ENCODE measurements around the gene UFD1.

Gene UFD1

DNA sequence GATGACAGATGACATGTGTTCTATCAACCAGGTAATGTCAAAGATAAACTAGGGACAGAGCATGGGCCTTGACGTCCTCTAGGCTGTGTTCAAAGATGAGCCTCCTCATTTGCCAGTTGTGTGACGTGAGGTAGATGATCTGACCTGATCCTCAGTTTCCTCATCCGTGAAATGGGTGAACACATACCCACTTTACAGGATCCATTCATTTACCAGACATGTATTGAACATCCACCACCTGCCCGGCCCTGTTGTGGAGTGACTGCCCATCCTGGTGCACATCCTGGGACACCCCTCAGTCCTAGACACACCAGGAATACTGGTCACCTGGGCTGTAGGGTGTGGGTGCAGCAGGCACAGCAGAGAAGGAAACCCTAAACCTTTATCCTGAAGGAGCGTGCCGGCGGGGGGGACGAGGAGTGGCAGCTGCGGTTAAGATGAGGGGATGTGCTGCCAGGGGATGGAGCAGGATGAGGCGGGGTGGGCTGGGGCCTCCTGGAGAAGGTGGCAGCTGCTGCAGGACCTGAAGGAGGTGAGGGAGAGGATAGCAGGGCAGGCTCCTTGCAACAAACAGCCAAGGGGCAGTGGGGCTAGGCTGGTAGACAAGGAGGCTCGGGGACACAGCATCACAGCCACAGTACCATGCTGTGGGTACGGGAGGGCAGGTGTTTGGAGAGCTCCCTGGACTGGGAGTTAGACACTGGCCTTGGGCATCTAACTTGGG is 36.8 kb upstream of the UFD1 start:
- no peak for DNase-seq

- no peak for DNase-seq
Measured at GRCh38 chr22:19514831-19515565, 36.0 kb upstream of the UFD1 start.

GRCh38 chr22:19513823-19514222 is 34.8 kb upstream of the UFD1 start:
- no peak for DNase-seq

DNA sequence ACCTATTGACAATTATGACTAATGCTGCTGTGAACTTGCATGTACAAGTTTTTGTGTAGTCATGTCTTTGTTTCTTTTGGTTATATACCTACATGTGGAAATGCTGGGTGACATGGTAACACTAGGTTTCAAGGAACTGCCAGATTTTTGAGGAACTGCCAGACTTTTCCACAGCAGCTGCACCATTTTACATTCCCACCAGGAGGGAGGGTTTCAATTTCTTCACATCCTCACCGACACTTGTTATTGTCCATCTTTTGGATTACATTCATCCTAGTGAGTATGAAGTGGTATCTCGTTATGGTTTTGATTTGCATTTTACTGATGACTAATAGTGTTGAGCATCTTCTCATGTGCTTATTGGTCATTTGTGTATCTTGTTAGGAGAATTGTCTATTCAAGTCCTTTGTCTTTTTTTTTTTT is 31.9 kb upstream of the UFD1 start:
- no peak for DNase-seq

GRCh38 chr22:19509923-19510322 is 30.9 kb upstream of the UFD1 start:
- DNase-seq, result no peak

- DNase-seq, result no peak
Measured at GRCh38 chr22:19509191-19509590, 30.2 kb upstream of the UFD1 start.

DNA sequence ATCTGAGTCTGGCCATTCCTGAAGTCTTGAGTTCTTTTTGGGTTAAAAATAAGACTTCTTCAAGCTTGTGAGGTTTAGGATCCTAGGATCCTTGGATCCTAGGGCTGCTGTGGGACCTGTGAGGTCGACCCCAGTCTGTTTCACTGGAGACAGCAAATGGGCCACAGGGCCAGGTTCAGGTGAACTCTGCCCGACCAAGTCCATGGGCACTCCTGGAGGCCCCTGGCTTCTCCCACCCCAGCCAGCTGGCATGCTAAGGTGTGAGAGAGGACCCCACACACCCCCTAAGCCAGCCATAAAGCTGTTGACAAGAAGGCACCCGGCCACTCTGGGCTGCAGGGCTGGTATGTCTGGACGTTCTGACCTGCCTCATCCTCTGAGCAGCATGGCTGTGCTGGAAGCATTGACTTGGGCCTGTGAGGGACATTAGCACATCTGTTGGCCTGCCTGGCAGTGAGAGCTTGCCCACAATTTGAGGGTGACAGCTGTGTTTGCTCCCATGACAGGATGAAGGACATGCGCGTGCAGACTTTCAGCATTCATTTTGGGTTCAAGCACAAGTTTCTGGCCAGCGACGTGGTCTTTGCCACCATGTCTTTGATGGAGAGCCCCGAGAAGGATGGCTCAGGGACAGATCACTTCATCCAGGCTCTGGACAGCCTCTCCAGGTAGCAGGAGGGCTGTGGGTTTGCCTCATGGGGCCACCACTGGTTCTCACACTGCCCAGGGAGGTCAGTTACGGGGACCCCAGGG is 29.2 kb upstream of the UFD1 start:
- DNase-seq, result no peak

- no peak for DNase-seq
Measured at GRCh38 chr22:19507534-19507861, 28.5 kb upstream of the UFD1 start.

DNA sequence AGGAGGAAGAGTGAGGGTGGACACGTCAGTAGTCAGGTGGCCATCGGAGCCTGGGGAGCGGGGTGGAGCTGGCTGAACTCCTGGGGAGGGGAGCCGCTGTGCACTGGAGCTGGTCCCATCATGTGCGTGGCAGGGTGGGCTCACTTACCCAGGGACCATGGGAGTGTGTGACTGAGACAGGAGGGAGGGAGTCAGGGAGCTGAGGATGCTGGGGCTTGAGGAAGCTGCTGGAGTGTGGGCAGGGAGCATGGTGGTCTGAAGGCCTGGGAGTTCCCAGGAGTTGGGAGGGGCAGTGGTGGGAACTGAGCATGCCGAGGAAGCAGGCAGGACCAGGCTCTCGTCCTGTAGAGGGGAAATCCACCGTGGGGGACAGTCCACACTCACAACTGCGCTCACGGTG is 27.2 kb upstream of the UFD1 start:
- DNase-seq, result no peak

DNA sequence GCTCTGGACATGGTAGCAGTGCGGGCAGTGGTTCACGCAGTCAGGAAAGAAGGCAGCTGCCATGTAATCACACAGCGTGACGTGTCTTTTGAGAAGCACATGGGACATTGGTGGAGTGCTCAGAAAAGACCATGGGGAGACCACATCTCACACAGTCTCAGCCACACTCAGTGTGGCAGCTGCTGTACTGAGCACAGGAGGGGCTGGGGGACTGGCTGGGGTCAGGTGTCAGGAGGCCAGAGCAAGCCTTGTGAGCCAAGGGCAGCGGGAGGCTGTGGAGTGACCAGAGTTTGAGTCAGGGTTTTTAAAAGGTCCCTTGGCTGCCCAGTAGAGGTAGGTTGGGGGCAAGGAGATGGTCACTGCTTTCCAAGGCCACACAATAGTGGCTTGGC is 26.7 kb upstream of the UFD1 start:
- no peak for DNase-seq

DNA sequence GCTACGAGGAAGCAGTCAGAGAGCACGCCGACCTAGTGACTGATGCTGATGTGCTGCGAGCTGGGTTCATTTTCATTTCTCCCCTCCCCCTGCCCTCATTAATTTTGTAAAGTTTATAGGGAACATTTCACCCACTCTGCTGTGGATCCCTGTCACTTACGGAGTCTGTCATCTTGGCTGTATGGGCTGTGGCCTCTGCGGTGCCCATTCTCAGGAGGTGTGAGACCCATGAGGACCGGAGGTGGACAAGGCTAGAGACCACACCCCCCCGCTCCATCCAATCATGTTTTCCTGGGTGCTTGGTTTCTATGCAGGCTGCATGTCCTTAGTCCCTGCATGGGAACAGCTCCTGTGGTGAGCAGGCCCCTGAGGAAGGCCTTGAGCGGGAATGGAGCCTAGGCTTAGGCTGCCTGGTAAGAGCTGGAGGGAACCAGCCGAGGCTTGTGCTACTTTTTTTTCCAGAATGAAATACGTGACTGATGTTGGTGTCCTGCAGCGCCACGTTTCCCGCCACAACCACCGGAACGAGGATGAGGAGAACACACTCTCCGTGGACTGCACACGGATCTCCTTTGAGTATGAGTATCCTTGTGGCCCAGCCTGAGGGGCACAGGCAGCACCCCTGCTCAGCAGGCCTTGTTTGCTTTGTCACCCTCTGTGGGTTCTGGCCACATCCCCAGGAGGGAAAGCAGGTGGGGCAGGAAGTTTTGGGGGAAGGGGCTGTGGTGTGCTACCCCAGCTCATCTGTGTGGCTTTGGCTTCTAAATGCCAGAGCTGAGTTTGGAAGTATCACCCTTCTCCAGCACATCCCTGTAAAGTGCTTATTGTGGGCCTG is 26.1 kb upstream of the UFD1 start:
- DNase-seq, result peak; percentile 24

- DNase-seq, result no peak
Measured at GRCh38 chr22:19503869-19504268, 24.9 kb upstream of the UFD1 start.

GRCh38 chr22:19503367-19503766 is 24.4 kb upstream of the UFD1 start:
- no peak for DNase-seq

DNA sequence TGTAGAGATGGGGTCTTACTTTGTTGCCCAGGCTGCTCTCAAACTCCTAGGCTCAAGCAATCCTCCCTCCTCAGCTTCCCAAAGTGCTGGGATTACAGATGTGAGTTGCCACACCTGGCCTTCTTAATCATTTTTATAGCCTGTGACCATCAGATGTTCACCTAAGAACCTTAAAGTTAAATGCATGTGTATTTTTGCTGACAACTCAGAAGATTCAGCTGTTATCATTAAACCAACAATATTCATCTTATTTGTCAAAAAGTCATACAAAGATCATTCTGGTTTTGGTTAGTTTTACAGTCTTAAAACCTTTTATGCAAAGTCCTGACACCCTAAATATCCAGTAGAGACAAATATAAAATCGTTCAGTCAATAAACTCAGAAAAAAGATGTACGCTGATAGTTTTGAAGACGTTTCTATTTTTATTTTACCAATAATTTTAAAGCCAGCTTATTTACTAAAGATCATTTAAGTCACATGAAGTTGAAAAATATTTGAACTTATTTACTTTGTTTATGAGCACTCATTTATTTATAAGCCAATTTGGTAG is 23.0 kb upstream of the UFD1 start:
- no peak for DNase-seq

DNA sequence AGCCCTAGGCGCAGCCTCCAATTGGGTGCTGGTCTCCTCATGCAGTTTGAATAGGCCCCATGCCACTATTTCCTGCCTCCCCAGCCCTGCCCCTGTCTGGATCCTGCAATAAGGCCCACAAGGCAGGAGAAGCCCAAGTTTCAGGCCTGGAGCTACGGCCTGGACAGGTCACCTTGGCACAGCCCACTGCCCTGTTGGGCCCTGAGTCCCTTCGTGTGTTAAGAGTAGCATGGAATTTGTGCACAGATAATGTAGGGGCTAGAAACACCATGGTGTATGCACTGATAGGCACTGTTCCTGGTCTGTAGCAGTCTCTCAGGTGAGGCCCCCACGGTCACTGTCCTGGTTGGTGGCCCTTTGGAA is 20.9 kb upstream of the UFD1 start:
- DNase-seq, result no peak

- DNase-seq, result no peak
Measured at GRCh38 chr22:19499236-19499879, 20.4 kb upstream of the UFD1 start.

GRCh38 chr22:19498866-19499190 is 19.8 kb upstream of the UFD1 start:
- DNase-seq, result no peak

- no peak for DNase-seq
Measured at GRCh38 chr22:19498154-19498865, 19.3 kb upstream of the UFD1 start.

GRCh38 chr22:19497245-19497644 is 18.3 kb upstream of the UFD1 start:
- DNase-seq, result no peak

- DNase-seq, result no peak
Measured at GRCh38 chr22:19496324-19496630, 17.3 kb upstream of the UFD1 start.

DNA sequence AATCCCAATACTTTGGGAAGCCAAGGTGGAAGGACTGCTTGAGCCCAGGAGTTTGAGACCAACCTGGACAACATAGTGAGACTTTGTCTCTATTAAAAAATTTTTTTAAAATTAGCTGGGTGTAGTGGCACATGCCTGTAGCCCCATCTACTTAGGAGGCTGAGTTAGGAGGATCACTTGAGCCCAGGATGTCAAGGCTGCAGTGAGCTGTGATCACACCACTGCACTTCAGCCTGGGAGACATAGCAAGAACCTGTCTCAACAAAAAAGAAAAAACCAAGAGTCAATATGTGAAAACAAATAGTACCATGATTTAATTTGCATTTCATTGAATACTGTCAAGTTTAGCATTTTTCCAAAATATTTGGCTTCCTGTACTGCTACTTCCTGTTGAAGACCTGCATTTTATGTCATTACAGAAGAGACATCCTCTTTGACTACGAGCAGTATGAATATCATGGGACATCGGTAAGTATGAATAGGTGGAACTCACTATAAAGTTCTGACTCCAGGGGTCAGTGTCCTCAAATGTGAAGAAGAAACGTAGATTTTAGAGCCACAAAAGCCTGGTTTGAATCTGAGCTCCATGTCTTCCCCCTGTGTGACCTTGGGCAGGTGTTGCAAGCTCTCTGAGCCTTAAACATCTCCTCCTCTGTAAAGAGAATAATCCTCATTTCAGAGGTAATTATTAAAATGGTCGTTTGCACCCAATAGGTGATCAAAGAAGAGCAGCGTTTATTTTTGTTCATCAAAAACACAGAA is 16.8 kb upstream of the UFD1 start:
- DNase-seq, result no peak
